ENCODE measurements around the gene RPS10. TPM values are rescaled to one million over a fixed set of nuclear protein-coding genes. Genes with fewer than 3 reads are reported as not detected.

RPS10 gene
- total and polyA plus RNA-seq, 2 experiments from 2014 or later: 518 to 1,824 TPM

DNA sequence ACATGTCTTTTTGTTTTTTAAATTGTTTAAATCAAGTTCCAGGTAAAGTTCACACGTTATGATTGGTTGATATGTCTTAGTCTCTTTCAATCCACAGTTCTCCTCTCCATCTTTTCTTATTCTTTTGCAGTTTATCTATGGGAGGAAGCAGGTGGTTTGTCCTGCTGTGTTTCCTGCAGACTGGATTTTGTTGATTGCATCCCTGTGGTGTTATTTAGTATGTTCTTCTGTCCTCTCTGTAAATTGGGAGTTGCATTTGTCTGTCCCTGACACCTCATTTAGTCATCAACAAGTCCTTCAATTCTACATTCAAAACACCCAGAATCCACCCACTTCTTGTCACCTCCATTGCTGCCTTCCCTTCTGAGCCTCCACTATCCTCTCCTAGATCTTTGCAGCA, 48.1 kb upstream of the RPS10 start:
- Histone ChIP-seq H3K27me3 (no peaks in the 10 kb centered on the region), H3K36me3 (replicated peaks; ENCODE audit: insufficient read depth, low read depth) (no peaks in the 10 kb centered on the region), H3K4me3 (no peak overlapping the region), H3K27ac (no peak overlapping the region), H3K9me3 (ENCODE audit: low read depth) (no peaks in the 10 kb centered on the region), H4K20me1 (ENCODE audit: insufficient read depth, poor library complexity, severe bottlenecking) (no peaks in the 10 kb centered on the region), H2AFZ (no peak overlapping the region), H3K9me2 (replicated peaks; ENCODE audit: insufficient read depth) (no peaks in the 10 kb centered on the region), H3K79me2 (no peaks in the 10 kb centered on the region), H3K4me2 (no peak overlapping the region), H3K4me1 (ENCODE audit: insufficient read depth) (no peaks in the 10 kb centered on the region)
- TF ChIP-seq EZH2 (IDR thresholded peaks at IDR 0.05; ENCODE audit: borderline replicate concordance) (no peak), EZH2phosphoT487 (IDR thresholded peaks at IDR 0.05; ENCODE audit: low read depth, severe bottlenecking, unreplicated experiment) (no peak)
- TF ChIP-seq, protein P1, sequence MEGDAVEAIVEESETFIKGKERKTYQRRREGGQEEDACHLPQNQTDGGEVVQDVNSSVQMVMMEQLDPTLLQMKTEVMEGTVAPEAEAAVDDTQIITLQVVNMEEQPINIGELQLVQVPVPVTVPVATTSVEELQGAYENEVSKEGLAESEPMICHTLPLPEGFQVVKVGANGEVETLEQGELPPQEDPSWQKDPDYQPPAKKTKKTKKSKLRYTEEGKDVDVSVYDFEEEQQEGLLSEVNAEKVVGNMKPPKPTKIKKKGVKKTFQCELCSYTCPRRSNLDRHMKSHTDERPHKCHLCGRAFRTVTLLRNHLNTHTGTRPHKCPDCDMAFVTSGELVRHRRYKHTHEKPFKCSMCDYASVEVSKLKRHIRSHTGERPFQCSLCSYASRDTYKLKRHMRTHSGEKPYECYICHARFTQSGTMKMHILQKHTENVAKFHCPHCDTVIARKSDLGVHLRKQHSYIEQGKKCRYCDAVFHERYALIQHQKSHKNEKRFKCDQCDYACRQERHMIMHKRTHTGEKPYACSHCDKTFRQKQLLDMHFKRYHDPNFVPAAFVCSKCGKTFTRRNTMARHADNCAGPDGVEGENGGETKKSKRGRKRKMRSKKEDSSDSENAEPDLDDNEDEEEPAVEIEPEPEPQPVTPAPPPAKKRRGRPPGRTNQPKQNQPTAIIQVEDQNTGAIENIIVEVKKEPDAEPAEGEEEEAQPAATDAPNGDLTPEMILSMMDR (IDR thresholded peaks at IDR 0.05; ENCODE audit: poor library complexity): no peak
- DNase-seq (ENCODE audit: low spot score): no peak
- WGBS (ENCODE audit: low lambda C conversion rate, missing lambda C conversion rate): 100% methylated on average over 1 of the region's 1 CpG

DNA sequence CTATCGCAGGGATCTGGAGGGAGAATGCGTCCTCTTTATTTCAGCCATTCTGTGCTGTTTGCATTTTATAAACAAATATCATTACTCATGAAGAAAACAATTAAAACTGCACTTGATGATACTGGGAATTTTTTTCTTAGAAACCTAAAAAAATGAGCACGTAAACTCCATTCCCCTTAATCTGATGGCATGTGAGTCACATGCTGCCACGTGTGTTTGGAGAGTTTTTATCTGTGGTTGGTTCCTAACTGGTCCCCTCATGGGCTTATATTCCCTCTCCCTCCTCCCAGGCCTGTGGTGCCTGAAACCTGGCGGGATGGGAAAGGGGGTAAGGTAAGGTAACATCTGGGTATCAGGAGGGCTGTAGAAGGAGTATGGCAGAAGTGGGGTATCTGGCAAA, 46.6 kb upstream of the RPS10 start:
- Histone ChIP-seq H4K20me1 (ENCODE audit: insufficient read depth, poor library complexity, severe bottlenecking) (no peaks in the 10 kb centered on the region), H3K4me3 (no peak overlapping the region), H3K27me3 (no peaks in the 10 kb centered on the region), H3K9me3 (ENCODE audit: low read depth) (no peaks in the 10 kb centered on the region), H3K79me2 (no peaks in the 10 kb centered on the region), H3K36me3 (replicated peaks; ENCODE audit: insufficient read depth, low read depth) (no peaks in the 10 kb centered on the region), H3K27ac (no peak overlapping the region), H3K4me2 (no peak overlapping the region), H3K9me2 (replicated peaks; ENCODE audit: insufficient read depth) (no peaks in the 10 kb centered on the region), H3K4me1 (ENCODE audit: insufficient read depth) (no peaks in the 10 kb centered on the region), H2AFZ (no peak overlapping the region)
- WGBS (ENCODE audit: low lambda C conversion rate, missing lambda C conversion rate): 77% methylated on average over 5 of the region's 5 CpGs
- no peak for DNase-seq (ENCODE audit: low spot score)
- TF ChIP-seq EZH2 (IDR thresholded peaks at IDR 0.05; ENCODE audit: borderline replicate concordance) (no peak), EZH2phosphoT487 (IDR thresholded peaks at IDR 0.05; ENCODE audit: low read depth, severe bottlenecking, unreplicated experiment) (no peak)
- TF ChIP-seq, protein P1 (IDR thresholded peaks at IDR 0.05; ENCODE audit: poor library complexity): no peak

DNA sequence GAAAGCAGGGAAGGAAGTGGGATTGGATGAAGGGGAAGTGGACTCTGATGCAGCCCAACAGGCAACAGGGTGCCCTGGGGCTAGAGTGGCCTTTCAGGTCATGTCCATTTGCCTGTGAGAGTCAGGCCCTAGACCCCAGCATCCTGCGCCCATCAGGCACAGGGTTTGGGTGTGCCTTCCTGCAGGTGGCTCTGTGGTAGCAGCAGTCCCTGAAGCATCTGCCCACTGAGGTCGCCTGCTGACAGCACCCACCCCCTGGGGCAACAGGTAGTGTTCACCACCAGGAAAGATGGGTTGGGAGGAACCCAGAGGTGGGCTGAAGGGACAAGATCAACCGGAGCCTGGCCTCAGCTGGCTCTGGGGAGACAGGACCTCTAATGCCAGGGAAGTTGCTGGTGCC, 43.6 kb upstream of the RPS10 start:
- Histone ChIP-seq H3K36me3 (replicated peaks; ENCODE audit: insufficient read depth, low read depth) (no peaks in the 10 kb centered on the region), H3K4me2 (no peak overlapping the region), H3K27ac (no peak overlapping the region), H4K20me1 (ENCODE audit: insufficient read depth, poor library complexity, severe bottlenecking) (no peaks in the 10 kb centered on the region), H3K9me2 (replicated peaks; ENCODE audit: insufficient read depth) (no peaks in the 10 kb centered on the region), H2AFZ (no peak overlapping the region), H3K4me1 (ENCODE audit: insufficient read depth) (peaks cover 4% of the 10 kb centered on the region), H3K4me3 (no peak overlapping the region), H3K9me3 (ENCODE audit: low read depth) (no peaks in the 10 kb centered on the region), H3K27me3 (peaks cover 14% of the 10 kb centered on the region), H3K79me2 (no peaks in the 10 kb centered on the region)
- DNase-seq (ENCODE audit: low spot score): no peak
- WGBS (ENCODE audit: low lambda C conversion rate, missing lambda C conversion rate): 84% methylated on average over 3 of the region's 3 CpGs
- TF ChIP-seq, protein P1 (IDR thresholded peaks at IDR 0.05; ENCODE audit: poor library complexity): no peak
- no peak for TF ChIP-seq EZH2phosphoT487 (IDR thresholded peaks at IDR 0.05; ENCODE audit: low read depth, severe bottlenecking, unreplicated experiment)
- no peak for TF ChIP-seq EZH2 (IDR thresholded peaks at IDR 0.05; ENCODE audit: borderline replicate concordance)
